HG03045 (cell line): ENCODE measurements around the gene LGALS7B.
"Not testable (repeated sequence)": the region's sequence is repeated elsewhere in the genome, so short reads cannot be mapped to it uniquely, and the experiment has no call there.

Experiments used
- ATAC-seq: cut with Tn5 transposase; IDR thresholded peaks from one replicate; pipeline ENCODE4 v1.9.1; 2021; ENCODE audit warnings: mild to moderate bottlenecking, moderate library complexity; ENCODE audit not compliant: unreplicated experiment

LGALS7B gene

GRCh38 chr19:38788478-38789243 lies at the start of gene LGALS7B:
TSS of gene LGALS7B (plus strand) at chr19:38789200. CDS start at chr19:38789227, 27 bp downstream.
- ATAC-seq = no peak

GRCh38 chr19:38739440-38740256 lies 49.4 kb upstream of the LGALS7B start:
- ATAC-seq = no peak

- no peak for ATAC-seq
These were observed 48.8 kb upstream of the LGALS7B start for GRCh38 chr19:38740257-38740592.

GRCh38 chr19:38740932-38741331 lies 48.1 kb upstream of the LGALS7B start:
- ATAC-seq = no peak

- no peak for ATAC-seq
These were observed 47.3 kb upstream of the LGALS7B start for GRCh38 chr19:38741670-38742069.

GRCh38 chr19:38742296-38742695 lies 46.7 kb upstream of the LGALS7B start:
- ATAC-seq = no peak

- no peak for ATAC-seq
These were observed 46.1 kb upstream of the LGALS7B start for GRCh38 chr19:38742906-38743305.

GRCh38 chr19:38743394-38744297 lies 45.4 kb upstream of the LGALS7B start:
- ATAC-seq = no peak

- ATAC-seq = no peak
These were observed 44.7 kb upstream of the LGALS7B start, which contains the start of gene CAPN12 for GRCh38 chr19:38744298-38744681. TSS of gene CAPN12 (minus strand) at chr19:38744474. CDS start at chr19:38744165, 309 bp downstream.

- no peak for ATAC-seq
These were observed 44.1 kb upstream of the LGALS7B start for GRCh38 chr19:38744874-38745273.

- no peak for ATAC-seq
These were observed 43.7 kb upstream of the LGALS7B start for GRCh38 chr19:38745316-38745715.

GRCh38 chr19:38753783-38754182 lies 35.2 kb upstream of the LGALS7B start:
- not testable (repeated sequence) for ATAC-seq

GRCh38 chr19:38754196-38754595 lies 34.8 kb upstream of the LGALS7B start:
- ATAC-seq = not testable (repeated sequence)

- ATAC-seq = no peak
These were observed 29.4 kb upstream of the LGALS7B start for GRCh38 chr19:38759590-38760003.

- ATAC-seq = not testable (repeated sequence)
These were observed 28.0 kb upstream of the LGALS7B start for GRCh38 chr19:38760805-38761517.

GRCh38 chr19:38761884-38762389 lies 27.1 kb upstream of the LGALS7B start:
- not testable (repeated sequence) for ATAC-seq

- no peak for ATAC-seq
These were observed 25.2 kb upstream of the LGALS7B start for GRCh38 chr19:38763795-38764220.

- ATAC-seq = no peak
These were observed 23.8 kb upstream of the LGALS7B start for GRCh38 chr19:38765214-38765613.

- ATAC-seq = no peak
These were observed 22.5 kb upstream of the LGALS7B start for GRCh38 chr19:38766276-38767047.
